ENCODE results near the gene TSPEAR. TPM values are rescaled to one million over a fixed set of nuclear protein-coding genes. Genes with fewer than 3 reads are reported as not detected.

The TSPEAR gene
- total RNA-seq, 1 donor: not detected

- H3K4me3 ChIP-seq (ENCODE audit: insufficient read depth, low read length): no peak overlapping the region
- no peak overlapping the region for H3K4me2 ChIP-seq (ENCODE audit: insufficient read depth, low read length)
- TF ChIP-seq CTCF (IDR thresholded peaks at IDR 0.05; ENCODE audit: extremely low read depth, low read depth, low read length): no peak
Observed at GRCh38 chr21:44595524-44595923, 115.8 kb downstream of the TSPEAR start.

GRCh38 chr21:44594406-44594916, 116.9 kb downstream of the TSPEAR start:
- no peaks in the 10 kb centered on the region for H3K4me1 ChIP-seq (ENCODE audit: insufficient read depth, low read length)
- TF ChIP-seq CTCF (IDR thresholded peaks at IDR 0.05; ENCODE audit: extremely low read depth, low read depth, low read length): no peak
- no peaks in the 10 kb centered on the region for H3K36me3 ChIP-seq (ENCODE audit: insufficient read depth, low read length)
- no peaks in the 10 kb centered on the region for H4K20me1 ChIP-seq (ENCODE audit: insufficient read depth, low read length)
- no peak overlapping the region for H3K4me2 ChIP-seq (ENCODE audit: insufficient read depth, low read length)
- no peak overlapping the region for H2AFZ ChIP-seq (ENCODE audit: low read length)
- no peak overlapping the region for H3K4me3 ChIP-seq (ENCODE audit: insufficient read depth, low read length)
- no peak for DNase-seq (ENCODE audit: insufficient read length, low spot score, missing footprints)
- H3K27me3 ChIP-seq (ENCODE audit: insufficient read depth, low read length): peaks cover 30% of the 10 kb centered on the region
- no peaks in the 10 kb centered on the region for H3K9me3 ChIP-seq (ENCODE audit: low read depth, low read length)
- H3K79me2 ChIP-seq (ENCODE audit: insufficient read depth, low read length): no peaks in the 10 kb centered on the region
- H3K27ac ChIP-seq (ENCODE audit: low read depth, low read length): no peak overlapping the region

More at GRCh38 chr21:44595524-44595923, 115.8 kb downstream of the TSPEAR start:
- H3K36me3 ChIP-seq (ENCODE audit: insufficient read depth, low read length): no peaks in the 10 kb centered on the region
- no peaks in the 10 kb centered on the region for H3K4me1 ChIP-seq (ENCODE audit: insufficient read depth, low read length)
- H3K9me3 ChIP-seq (ENCODE audit: low read depth, low read length): no peaks in the 10 kb centered on the region
- no peak overlapping the region for H3K27ac ChIP-seq (ENCODE audit: low read depth, low read length)
- DNase-seq (ENCODE audit: insufficient read length, low spot score, missing footprints): no peak
- H3K79me2 ChIP-seq (ENCODE audit: insufficient read depth, low read length): no peaks in the 10 kb centered on the region
- no peak overlapping the region for H2AFZ ChIP-seq (ENCODE audit: low read length)
- peaks cover 30% of the 10 kb centered on the region for H3K27me3 ChIP-seq (ENCODE audit: insufficient read depth, low read length)
- H4K20me1 ChIP-seq (ENCODE audit: insufficient read depth, low read length): no peaks in the 10 kb centered on the region

- H3K9me3 ChIP-seq (ENCODE audit: low read depth, low read length): no peaks in the 10 kb centered on the region
- H3K36me3 ChIP-seq (ENCODE audit: insufficient read depth, low read length): no peaks in the 10 kb centered on the region
- no peaks in the 10 kb centered on the region for H3K4me1 ChIP-seq (ENCODE audit: insufficient read depth, low read length)
- no peak overlapping the region for H3K27ac ChIP-seq (ENCODE audit: low read depth, low read length)
- H3K4me3 ChIP-seq (ENCODE audit: insufficient read depth, low read length): no peak overlapping the region
- H3K4me2 ChIP-seq (ENCODE audit: insufficient read depth, low read length): no peak overlapping the region
- no peak for TF ChIP-seq CTCF (IDR thresholded peaks at IDR 0.05; ENCODE audit: extremely low read depth, low read depth, low read length)
- DNase-seq (ENCODE audit: insufficient read length, low spot score, missing footprints): no peak
- no peak overlapping the region for H2AFZ ChIP-seq (ENCODE audit: low read length)
- H4K20me1 ChIP-seq (ENCODE audit: insufficient read depth, low read length): no peaks in the 10 kb centered on the region
- no peaks in the 10 kb centered on the region for H3K79me2 ChIP-seq (ENCODE audit: insufficient read depth, low read length)
- peaks cover 30% of the 10 kb centered on the region for H3K27me3 ChIP-seq (ENCODE audit: insufficient read depth, low read length)
Observed at GRCh38 chr21:44593598-44594405, 117.6 kb downstream of the TSPEAR start.

All from osteoblast (primary cell).